Stimulated activated CD4-positive, alpha-beta T cell treated with anti-CD3 and anti-CD28 coated beads, Interleukin-2, amount 100 ng/mL, for 4 hours (primary cell): ENCODE measurements around the gene SLC9A5.

Source experiments
- DNase-seq: peaks from one replicate; pipeline ENCODE4 v3.0.0-alpha.2; 2020; ENCODE audit warnings: low read depth

SLC9A5 gene

GRCh38 chr16:67248401-67249177, at the start of gene SLC9A5:
SLC9A5 (plus strand) TSS chr16:67248979; CDS start chr16:67249015, 36 bp downstream.
- no peak for DNase-seq

DNA sequence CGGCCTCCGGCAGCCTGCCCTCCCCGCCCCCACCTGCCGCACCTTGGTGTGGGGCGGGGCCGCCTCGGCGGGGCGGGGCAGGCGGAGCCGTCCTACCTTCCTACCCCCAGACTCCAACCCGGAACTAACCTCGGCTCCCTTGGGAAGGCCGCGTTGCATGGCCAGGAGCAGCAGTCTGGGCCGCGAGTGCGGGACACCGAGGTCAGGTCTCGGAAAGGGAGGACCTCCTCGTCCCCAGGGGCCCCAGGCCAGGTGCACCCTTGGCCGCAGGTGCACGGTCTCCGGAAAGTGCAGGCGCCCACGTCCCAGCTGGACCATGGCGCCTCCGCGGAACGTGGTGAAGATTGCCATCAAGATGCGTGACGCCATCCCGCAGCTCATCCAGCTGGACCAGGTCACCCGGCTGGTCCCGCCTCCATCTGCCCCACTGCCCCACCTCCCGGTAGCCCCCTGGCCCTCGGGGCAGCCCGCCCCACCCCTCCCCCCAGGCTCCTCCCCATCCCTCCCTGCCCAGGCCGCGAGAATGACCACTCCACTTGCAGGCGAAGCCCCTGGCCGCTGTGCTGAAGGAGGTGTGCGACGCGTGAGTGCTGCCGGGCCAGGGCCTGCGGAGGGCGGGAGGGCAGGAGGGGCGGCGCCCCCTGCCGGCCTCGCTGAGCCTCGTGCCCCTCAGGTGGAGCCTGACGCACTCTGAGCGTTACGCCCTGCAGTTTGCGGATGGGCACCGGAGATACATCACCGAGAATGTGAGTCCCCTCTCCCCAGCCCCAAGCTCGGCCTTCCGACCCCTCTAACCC, 49.6 kb upstream of the SLC9A5 start, which contains the start of gene ELMO3:
Gene ELMO3, plus strand, starts transcription at position 121 of the 797 bp plus-strand sequence. Its CDS starts 196 bp downstream, at position 317.
- DNase-seq = no peak

GRCh38 chr16:67199808-67200198, 49.0 kb upstream of the SLC9A5 start:
- DNase-seq = no peak

DNA sequence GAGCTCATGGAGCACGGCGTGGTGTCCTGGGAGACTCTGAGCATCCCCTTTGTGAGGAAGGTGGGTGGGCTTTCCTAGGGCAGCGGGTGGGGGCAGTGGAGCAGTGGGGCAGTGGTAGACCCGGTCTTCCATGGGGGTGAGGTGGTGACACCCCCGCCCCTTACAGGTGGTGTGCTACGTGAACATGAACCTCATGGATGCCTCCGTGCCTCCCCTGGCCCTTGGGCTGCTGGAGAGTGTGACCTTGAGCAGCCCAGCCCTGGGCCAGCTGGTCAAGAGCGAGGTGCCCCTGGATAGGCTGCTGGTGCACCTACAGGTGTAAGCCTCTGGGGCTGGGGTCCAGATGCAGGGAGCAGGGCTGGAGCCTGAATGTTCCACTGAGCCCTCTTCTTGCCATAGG, 48.3 kb upstream of the SLC9A5 start:
- DNase-seq = no peak

- DNase-seq = no peak
Measured at GRCh38 chr16:67201411-67202345, 47.1 kb upstream of the SLC9A5 start.

DNA sequence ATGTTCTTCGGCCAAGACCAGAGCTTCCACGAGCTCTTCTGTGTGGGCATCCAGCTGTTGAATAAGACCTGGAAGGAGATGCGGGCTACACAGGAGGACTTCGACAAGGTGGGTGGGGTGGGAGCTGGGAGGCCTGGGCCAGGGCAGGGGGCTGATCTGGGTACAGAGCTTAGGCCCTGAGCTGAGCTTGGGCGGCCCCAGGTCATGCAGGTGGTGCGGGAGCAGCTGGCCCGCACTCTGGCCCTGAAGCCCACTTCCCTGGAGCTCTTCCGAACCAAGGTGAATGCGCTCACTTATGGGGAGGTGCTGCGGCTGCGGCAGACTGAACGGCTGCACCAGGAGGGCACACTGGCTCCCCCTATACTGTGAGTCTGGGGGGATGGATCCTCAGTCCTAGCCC, 46.4 kb upstream of the SLC9A5 start:
- DNase-seq = no peak

- DNase-seq = no peak
Measured at GRCh38 chr16:67202956-67203493, 45.8 kb upstream of the SLC9A5 start.

DNA sequence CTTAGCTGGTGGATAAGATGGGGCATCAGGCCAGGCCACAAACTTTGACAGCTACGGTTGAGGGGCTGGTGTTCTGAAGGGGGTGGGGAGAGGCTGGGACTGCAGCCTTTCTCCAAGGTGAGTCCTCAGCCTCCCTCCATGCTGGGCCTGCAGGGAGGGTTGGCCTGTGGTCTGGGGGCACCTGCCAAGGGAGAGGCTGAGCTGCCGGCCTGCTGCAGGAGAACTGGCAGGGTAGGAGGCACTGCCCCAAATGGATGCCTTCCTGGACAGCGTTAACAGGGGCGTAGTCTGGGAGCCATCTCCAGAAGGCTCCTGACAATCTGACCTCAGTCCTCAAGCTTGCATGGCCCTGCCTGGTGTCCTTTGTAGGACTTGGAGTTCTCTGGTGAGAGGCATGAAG, 44.7 kb upstream of the SLC9A5 start:
- no peak for DNase-seq

DNA sequence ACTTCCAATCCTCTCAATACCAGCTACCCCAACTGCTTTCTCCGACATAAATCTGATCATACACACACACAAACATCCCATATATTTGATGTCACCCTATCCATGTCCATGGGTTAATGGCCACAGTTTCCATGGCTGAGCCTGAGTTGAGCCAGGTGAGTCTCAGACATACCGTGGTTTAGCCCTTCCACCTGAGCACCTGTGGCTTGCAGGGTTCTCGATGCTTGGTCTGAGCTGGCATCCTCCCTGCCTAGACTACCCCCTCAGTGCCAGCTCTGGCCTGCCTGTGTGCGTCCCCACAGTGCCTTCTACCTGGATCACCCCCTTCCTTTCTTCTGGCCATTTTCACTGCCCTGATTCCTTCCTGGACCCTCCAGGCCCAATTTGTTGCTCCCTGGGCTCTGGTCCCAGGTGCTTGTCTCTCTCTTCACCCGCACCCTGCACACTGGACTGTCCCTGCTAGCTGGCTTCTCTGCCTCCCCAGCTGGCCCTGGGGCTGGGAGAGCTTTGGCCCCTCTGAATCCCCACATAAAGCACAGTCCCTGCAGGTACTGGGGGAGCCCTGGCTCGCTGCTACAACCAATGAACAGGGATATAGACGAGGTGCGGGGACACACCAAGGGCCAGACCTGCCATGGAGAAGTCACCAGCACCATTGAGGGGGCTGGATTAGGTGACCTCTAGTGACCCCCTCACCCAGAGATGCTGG, 42.5 kb upstream of the SLC9A5 start:
- no peak for DNase-seq

DNA sequence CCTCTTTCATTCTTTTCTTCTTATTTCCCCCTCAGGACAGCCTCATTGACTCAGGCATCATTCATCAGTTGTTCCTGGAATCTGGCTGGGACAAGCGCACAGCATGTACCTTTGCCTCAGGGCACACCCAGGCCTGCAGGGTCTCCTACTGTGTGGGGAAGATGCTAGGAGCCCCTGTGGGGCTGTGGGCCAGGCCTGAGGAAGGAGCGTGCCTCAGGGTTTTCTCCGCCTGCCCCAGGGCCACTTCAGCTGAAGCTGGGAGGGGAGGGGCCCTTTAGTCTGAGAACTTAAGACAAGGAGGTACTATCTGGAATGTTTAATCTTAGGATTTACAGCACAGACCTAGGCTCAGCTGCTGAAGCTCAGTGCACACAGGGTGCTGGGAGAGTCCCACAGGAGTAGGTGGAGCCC, 41.9 kb upstream of the SLC9A5 start:
- DNase-seq = no peak

DNA sequence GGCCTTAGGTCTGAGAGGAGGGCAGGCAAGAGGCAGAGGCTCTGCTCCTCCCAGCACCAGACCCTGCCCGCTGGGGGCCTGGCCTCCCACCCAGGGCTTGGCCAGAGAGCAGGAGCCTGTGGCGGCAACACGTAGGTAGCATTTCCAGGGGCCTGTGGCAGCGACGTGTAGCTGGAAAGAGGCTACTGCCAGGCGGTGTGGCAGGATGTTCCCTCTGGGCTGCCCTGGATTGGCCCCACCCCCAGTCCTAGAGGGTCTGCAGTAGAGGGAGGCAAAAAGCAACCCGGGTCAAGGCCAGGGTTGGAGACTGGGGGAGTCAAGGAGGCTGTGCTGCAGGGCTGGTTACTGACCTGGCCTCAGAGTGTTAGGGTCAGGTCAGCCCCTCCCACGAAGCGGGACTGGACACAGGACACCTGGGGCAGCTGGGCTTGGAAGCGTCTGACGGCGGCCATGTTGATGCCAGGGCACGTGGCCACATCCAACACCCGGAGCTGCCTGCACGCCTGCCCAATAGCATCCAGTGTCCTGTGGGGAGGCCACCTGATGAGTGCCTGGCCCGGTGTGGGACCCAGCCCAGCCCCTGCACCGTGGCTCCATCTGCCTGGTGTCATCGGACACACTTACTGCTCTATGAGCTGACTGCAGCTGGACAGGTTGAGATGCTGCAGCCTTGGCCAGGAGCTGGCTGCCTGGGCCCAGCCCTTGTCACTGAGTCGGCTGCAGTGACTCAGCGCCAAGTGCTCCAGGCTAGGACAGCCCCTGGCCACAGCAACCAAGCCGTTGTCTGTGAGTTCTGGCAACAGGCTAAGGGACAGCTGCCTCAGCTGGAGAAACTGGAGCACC, 41.3 kb upstream of the SLC9A5 start:
- no peak for DNase-seq

DNA sequence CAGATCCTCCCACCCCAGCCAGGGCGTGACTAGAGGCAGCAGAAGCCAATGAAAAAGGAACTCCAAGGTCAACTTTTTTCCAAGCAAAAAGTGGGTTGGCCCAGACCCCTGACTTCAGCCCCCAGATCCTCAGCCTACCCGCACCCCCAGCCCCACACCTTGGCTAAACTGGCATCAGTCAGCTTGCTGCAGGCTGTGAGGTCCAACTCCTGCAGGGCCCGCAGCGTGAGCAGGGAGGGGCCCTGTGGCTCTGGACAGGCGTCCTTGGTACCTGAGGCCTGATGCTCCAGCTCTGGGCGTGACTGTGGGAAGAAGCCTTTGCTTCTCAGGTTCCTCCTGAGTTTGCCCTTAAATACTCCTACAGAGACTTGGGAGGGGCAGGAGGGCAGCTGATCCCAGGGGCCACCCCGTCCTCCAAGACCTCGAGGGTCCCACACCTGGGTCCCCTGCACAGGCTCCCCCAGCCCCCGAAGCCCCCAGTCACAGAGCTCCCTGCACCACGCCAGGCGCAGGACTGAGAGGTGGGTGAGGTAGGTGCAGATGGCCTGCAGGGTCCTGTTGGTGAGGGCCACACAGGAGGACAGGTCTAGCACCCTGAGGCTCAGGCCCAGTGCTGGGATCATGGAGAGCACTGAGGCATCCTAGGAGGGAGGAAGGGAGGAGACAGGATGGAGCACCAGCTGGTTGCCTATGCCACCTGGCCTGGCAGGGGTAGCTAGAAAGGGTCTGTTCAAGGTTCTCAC, 40.5 kb upstream of the SLC9A5 start:
- DNase-seq = no peak

GRCh38 chr16:67209565-67209964, 39.2 kb upstream of the SLC9A5 start:
- no peak for DNase-seq

DNA sequence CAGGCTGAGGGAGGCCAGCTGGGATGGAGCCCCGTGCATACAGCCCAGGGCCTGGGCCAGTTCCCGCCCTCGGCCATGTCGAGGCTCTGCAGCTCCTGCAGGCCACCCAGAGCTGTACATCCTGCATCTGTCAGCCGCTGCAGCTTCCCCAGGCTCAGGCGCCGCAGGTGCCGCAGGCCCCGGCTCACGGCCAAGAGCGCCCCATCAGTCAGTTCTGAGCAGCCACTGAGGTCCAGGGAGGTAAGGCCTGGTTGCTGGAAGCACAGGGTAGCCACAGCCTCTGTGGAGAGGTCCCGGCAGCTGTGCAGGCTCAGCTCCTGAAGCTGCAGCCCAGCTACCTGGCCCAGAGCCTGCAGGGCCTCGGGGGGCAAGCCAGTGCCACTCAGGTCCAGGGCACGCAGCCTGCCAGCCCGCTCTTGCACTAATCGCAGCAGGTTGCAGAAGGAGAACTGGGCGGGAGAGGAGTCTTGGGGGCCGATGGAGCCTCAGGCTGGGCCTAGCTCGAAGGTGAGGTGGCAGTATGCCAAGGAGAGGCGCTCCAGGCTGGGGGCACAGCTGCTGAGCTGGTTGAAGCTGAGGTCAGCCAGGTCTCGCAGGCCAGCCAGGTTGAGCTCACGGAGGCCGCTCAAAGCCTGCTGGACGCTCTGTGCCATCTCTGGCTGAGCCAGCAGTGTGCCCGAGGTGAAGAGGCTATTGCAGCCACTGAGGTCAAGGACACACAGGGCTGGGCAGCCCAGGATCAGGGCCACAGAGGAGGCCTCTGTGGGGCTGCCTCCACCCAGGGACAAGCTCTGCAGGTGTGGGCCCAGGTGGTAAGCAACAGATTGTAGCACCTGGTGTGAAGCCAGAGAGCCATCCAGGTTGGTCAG, 38.5 kb upstream of the SLC9A5 start:
- DNase-seq = no peak

- DNase-seq = no peak
Measured at GRCh38 chr16:67211674-67212073, 37.1 kb upstream of the SLC9A5 start.

GRCh38 chr16:67212766-67213165, 36.0 kb upstream of the SLC9A5 start:
- DNase-seq = no peak

- DNase-seq = no peak
Measured at GRCh38 chr16:67213197-67214019, 35.4 kb upstream of the SLC9A5 start.

DNA sequence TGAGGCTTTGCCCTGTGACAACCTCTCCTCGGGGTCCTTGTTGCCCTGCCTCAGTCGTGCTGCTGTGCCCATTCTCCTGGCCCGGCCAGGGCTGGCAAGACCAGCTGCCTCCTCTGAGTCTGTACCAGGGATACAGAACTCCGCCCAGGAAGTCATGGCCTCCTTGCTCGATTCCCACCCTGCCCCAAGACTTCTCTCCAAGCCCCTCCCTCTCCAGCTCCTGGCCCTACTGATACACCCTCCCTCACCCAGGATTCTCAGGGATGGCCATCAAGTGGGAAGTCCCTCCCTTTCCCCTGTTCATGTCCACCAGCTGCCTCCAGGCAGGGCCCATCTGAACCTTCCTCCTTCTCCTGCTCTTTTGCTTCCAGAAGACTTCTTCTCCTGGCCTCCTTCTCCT, 33.1 kb upstream of the SLC9A5 start:
- DNase-seq = no peak
